ENCODE measurements around the gene LMF2. TPM values are rescaled to one million over a fixed set of nuclear protein-coding genes. Genes with fewer than 3 reads are reported as not detected.

Gene LMF2
- 100 to 1,000 TPM; 119 to 132 TPM for total RNA-seq

GRCh38 chr22:50507421-50507990, at the start of gene LMF2:
Gene LMF2 (minus strand): TSS chr22:50507702. CDS start chr22:50507675, 27 bp downstream.
- ChIA-PET POLR2A (interaction anchor here (0.6 to 3.6 kb wide), 25 partner anchors 9 to 256 kb away, joined by 3 to 82 read pairs (median 4); partner anchors contain the start of genes CHKB, HDAC10, SCO2 and SYCE3), CTCF (interaction anchor here (0.9 to 3.8 kb wide), 13 partner anchors 10 to 320 kb away, joined by 3 to 55 read pairs (median 4); partner anchors contain the start of genes SCO2 and SYCE3)
- peaks cover 25% of the 10 kb centered on the region for H3K36me3 Mint-ChIP-seq (ENCODE audit: low read depth)
- peaks cover 21% of the 10 kb centered on the region for H3K4me1 Mint-ChIP-seq (ENCODE audit: low read depth)
- H3K27me3 Mint-ChIP-seq (ENCODE audit: low read depth), result no peaks in the 10 kb centered on the region
- H3K4me3 Mint-ChIP-seq, result peak within 1 kb of the TSS; percentile 98
- peak; percentile 94 for DNase-seq
- H3K27ac Mint-ChIP-seq, result peak within 1 kb of the TSS; percentile 94
- ATAC-seq, result peak; percentile 87
- H3K9me3 Mint-ChIP-seq (ENCODE audit: insufficient read depth), result no peaks in the 10 kb centered on the region

GRCh38 chr22:50556703-50557102, 49.2 kb upstream of the LMF2 start:
- ChIA-PET POLR2A (interaction anchor here (1.2 to 1.5 kb wide), 3 partner anchors 11 to 31 kb away, joined by 3 to 7 read pairs (median 3); partner anchors contain the start of genes KLHDC7B and SCO2), CTCF (interaction anchor here (1.1 to 1.8 kb wide), 3 partner anchors 11 to 35 kb away, joined by 3 to 6 read pairs (median 4); partner anchors contain the start of gene KLHDC7B)
- H3K27me3 Mint-ChIP-seq (ENCODE audit: low read depth), result peaks cover 19% of the 10 kb centered on the region
- DNase-seq, result no peak
- H3K9me3 Mint-ChIP-seq (ENCODE audit: insufficient read depth), result no peaks in the 10 kb centered on the region
- H3K4me1 Mint-ChIP-seq (ENCODE audit: low read depth), result peaks cover 6% of the 10 kb centered on the region
- H3K36me3 Mint-ChIP-seq (ENCODE audit: low read depth), result no peaks in the 10 kb centered on the region
- H3K4me3 Mint-ChIP-seq, result no peak overlapping the region
- ATAC-seq, result no peak
- H3K27ac Mint-ChIP-seq, result no peak overlapping the region

DNA sequence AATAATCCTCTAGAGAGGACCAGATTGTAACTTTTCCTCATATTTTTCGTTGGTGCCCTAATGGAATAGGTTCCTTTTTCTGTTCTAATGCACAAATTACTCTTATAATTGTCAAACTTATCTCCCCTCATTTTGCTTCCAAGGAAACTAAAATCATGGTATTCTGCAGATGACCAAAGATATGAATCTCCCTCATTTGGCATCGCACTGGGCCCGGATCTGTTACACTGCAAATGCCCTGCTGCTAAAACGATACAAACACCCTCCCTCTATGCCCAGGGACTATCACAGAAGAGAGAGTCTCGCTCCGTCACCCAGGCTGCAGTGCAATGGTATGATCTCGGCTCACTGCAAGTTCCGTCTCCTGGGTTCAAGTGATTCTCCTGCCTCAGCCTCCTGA, 45.8 kb upstream of the LMF2 start:
- Mint-ChIP-seq H3K4me3 (no peak overlapping the region), H3K27me3 (ENCODE audit: low read depth) (peaks cover 9% of the 10 kb centered on the region), H3K27ac (no peak overlapping the region), H3K9me3 (ENCODE audit: insufficient read depth) (no peaks in the 10 kb centered on the region), H3K36me3 (ENCODE audit: low read depth) (peaks cover 6% of the 10 kb centered on the region), H3K4me1 (ENCODE audit: low read depth) (peaks cover 11% of the 10 kb centered on the region)
- no peak for ATAC-seq
- ChIA-PET POLR2A (interaction anchor here (6.5 kb wide), 1 partner anchor 14 kb away, joined by 120 read pairs; no protein-coding TSS in a partner anchor), CTCF (interaction anchor here (1.1 to 2.6 kb wide), 3 partner anchors 10 to 67 kb away, joined by 3 to 15 read pairs (median 3); partner anchors contain the start of genes SCO2 and SYCE3)
- no peak for DNase-seq

- Mint-ChIP-seq H3K27ac (no peak overlapping the region), H3K9me3 (ENCODE audit: insufficient read depth) (no peaks in the 10 kb centered on the region), H3K4me1 (ENCODE audit: low read depth) (peaks cover 18% of the 10 kb centered on the region), H3K27me3 (ENCODE audit: low read depth) (peaks cover 7% of the 10 kb centered on the region), H3K4me3 (no peak overlapping the region), H3K36me3 (ENCODE audit: low read depth) (peaks cover 6% of the 10 kb centered on the region)
- no peak for ATAC-seq
- DNase-seq, result no peak
- ChIA-PET CTCF (interaction anchor here (1.4 to 5.1 kb wide), 4 partner anchors 12 to 69 kb away, joined by 4 to 38 read pairs (median 12); partner anchors contain the start of genes SCO2 and SYCE3), POLR2A (interaction anchor here (0.9 to 8.4 kb wide), 6 partner anchors 12 to 70 kb away, joined by 3 to 142 read pairs (median 54); partner anchors contain the start of genes CHKB, SCO2 and TYMP)
Observed at GRCh38 chr22:50551160-50551752, 43.8 kb upstream of the LMF2 start.

GRCh38 chr22:50550395-50550794, 42.9 kb upstream of the LMF2 start:
- H3K36me3 Mint-ChIP-seq (ENCODE audit: low read depth), result peaks cover 6% of the 10 kb centered on the region

GRCh38 chr22:50548921-50549790, 41.7 kb upstream of the LMF2 start:
- H3K36me3 Mint-ChIP-seq (ENCODE audit: low read depth), result peaks cover 6% of the 10 kb centered on the region
- no peaks in the 10 kb centered on the region for H3K27me3 Mint-ChIP-seq (ENCODE audit: low read depth)
- ATAC-seq (peak; percentile 8), DNase-seq (no peak)
- POLR2A ChIA-PET, result interaction anchor here (1.0 to 8.4 kb wide), 12 partner anchors 9 to 72 kb away, joined by 3 to 142 read pairs (median 10); partner anchors contain the start of genes CHKB, SCO2, SYCE3 and TYMP
- peak overlapping the region; percentile 77 for H3K4me3 Mint-ChIP-seq
- CTCF ChIA-PET, result interaction anchor here (0.9 to 5.5 kb wide), 7 partner anchors 9 to 71 kb away, joined by 3 to 57 read pairs (median 20); partner anchors contain the start of genes CHKB, SCO2 and SYCE3
- peak overlapping the region; percentile 86 for H3K27ac Mint-ChIP-seq
- peaks cover 39% of the 10 kb centered on the region for H3K4me1 Mint-ChIP-seq (ENCODE audit: low read depth)
- no peaks in the 10 kb centered on the region for H3K9me3 Mint-ChIP-seq (ENCODE audit: insufficient read depth)

More at GRCh38 chr22:50550395-50550794, 42.9 kb upstream of the LMF2 start:
- POLR2A ChIA-PET, result interaction anchor here (0.9 to 8.4 kb wide), 6 partner anchors 11 to 71 kb away, joined by 3 to 142 read pairs (median 54); partner anchors contain the start of genes CHKB, SCO2 and TYMP
- H3K4me3 Mint-ChIP-seq, result peak overlapping the region; percentile 74
- peaks cover 26% of the 10 kb centered on the region for H3K4me1 Mint-ChIP-seq (ENCODE audit: low read depth)
- peak overlapping the region; percentile 83 for H3K27ac Mint-ChIP-seq
- ATAC-seq, result no peak
- CTCF ChIA-PET, result interaction anchor here (1.4 to 5.1 kb wide), 4 partner anchors 11 to 70 kb away, joined by 4 to 38 read pairs (median 12); partner anchors contain the start of genes SCO2 and SYCE3
- no peak for DNase-seq
- peaks cover 2% of the 10 kb centered on the region for H3K27me3 Mint-ChIP-seq (ENCODE audit: low read depth)
- no peaks in the 10 kb centered on the region for H3K9me3 Mint-ChIP-seq (ENCODE audit: insufficient read depth)

- H3K9me3 Mint-ChIP-seq (ENCODE audit: insufficient read depth), result no peaks in the 10 kb centered on the region
- peaks cover 6% of the 10 kb centered on the region for H3K36me3 Mint-ChIP-seq (ENCODE audit: low read depth)
- DNase-seq (peak; percentile 74), ATAC-seq (peak; percentile 37)
- CTCF ChIA-PET, result interaction anchor here (0.6 to 5.5 kb wide), 11 partner anchors 9 to 75 kb away, joined by 3 to 57 read pairs (median 5); partner anchors contain the start of genes CHKB, LMF2, NCAPH2 and SCO2
- H3K4me3 Mint-ChIP-seq, result peak overlapping the region; percentile 68
- POLR2A ChIA-PET, result interaction anchor here (0.6 to 8.4 kb wide), 15 partner anchors 9 to 78 kb away, joined by 3 to 142 read pairs (median 9); partner anchors contain the start of genes CHKB, CPT1B, LMF2 and NCAPH2
- H3K27ac Mint-ChIP-seq, result peak overlapping the region; percentile 89
- H3K27me3 Mint-ChIP-seq (ENCODE audit: low read depth), result no peaks in the 10 kb centered on the region
- peaks cover 39% of the 10 kb centered on the region for H3K4me1 Mint-ChIP-seq (ENCODE audit: low read depth)
Observed at GRCh38 chr22:50548040-50548920, 40.8 kb upstream of the LMF2 start.

DNA sequence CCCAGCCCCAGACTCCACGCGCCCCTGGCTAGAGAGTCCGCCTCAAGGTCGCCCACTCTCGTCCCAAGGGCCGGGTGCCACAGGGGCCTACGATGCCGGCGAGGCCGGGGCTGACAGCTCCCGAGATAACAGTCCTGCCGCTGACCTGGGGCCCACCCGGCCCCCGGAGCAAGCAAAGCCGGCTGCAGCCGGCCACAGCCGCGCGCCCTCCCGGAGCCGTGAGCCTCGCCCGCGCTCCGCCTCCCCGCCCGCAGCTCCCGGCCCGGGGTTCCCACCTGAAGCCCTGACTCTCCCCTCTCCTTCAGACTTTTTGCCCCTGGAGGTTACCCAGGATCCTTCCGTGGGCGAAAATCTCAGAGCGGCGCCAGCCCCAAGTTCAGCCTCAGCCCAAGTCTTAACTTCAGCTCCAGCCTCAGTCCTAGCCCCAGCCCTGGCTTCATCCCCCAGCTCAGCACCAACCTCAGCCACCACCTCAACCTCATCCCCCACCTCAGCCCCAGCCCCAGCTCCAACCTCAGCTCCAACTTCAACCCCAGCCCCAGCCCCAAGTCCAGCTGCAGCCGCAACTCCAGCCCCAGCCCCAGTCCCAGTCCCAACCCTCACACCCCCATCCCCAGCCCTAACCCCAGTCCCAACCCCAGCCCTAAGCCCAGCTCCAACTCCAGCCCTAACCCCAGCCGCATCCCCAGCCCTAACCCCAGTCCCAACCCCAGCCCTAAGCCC, 39.9 kb upstream of the LMF2 start:
- Mint-ChIP-seq H3K4me1 (ENCODE audit: low read depth) (peaks cover 42% of the 10 kb centered on the region), H3K9me3 (ENCODE audit: insufficient read depth) (no peaks in the 10 kb centered on the region), H3K36me3 (ENCODE audit: low read depth) (peaks cover 8% of the 10 kb centered on the region), H3K27ac (peak overlapping the region; percentile 84), H3K27me3 (ENCODE audit: low read depth) (no peaks in the 10 kb centered on the region), H3K4me3 (peak overlapping the region; percentile 65)
- ChIA-PET CTCF (interaction anchor here (1.1 to 5.5 kb wide), 7 partner anchors 8 to 74 kb away, joined by 3 to 57 read pairs (median 20); partner anchors contain the start of genes SCO2, SYCE3 and TYMP), POLR2A (interaction anchor here (0.9 to 8.4 kb wide), 11 partner anchors 8 to 77 kb away, joined by 3 to 142 read pairs (median 11); partner anchors contain the start of genes CHKB, CPT1B, LMF2 and NCAPH2)
- DNase-seq (no peak), ATAC-seq (no peak)

GRCh38 chr22:50546326-50547262, 39.1 kb upstream of the LMF2 start:
- H3K4me3 Mint-ChIP-seq, result peak overlapping the region; percentile 57
- no peaks in the 10 kb centered on the region for H3K27me3 Mint-ChIP-seq (ENCODE audit: low read depth)
- peak overlapping the region; percentile 86 for H3K27ac Mint-ChIP-seq
- POLR2A ChIA-PET, result interaction anchor here (0.8 to 8.4 kb wide), 9 partner anchors 7 to 74 kb away, joined by 3 to 142 read pairs (median 13); partner anchors contain the start of genes CHKB, SCO2, SYCE3 and TYMP
- no peak for DNase-seq
- ATAC-seq, result no peak
- H3K4me1 Mint-ChIP-seq (ENCODE audit: low read depth), result peaks cover 50% of the 10 kb centered on the region
- CTCF ChIA-PET, result interaction anchor here (1.1 to 5.5 kb wide), 7 partner anchors 8 to 74 kb away, joined by 5 to 57 read pairs (median 21); partner anchors contain the start of genes SCO2, SYCE3 and TYMP
- no peaks in the 10 kb centered on the region for H3K9me3 Mint-ChIP-seq (ENCODE audit: insufficient read depth)
- H3K36me3 Mint-ChIP-seq (ENCODE audit: low read depth), result peaks cover 14% of the 10 kb centered on the region
